Psoas muscle (tissue), 8 donors: ENCODE measurements around the gene ANXA3. TPM values are rescaled to one million over a fixed set of nuclear protein-coding genes. Genes with fewer than 3 reads are reported as not detected.

ENCODE experiments used
- ATAC-seq, 4 donors: fragments of 200-7000 bp; cut with Tn5 transposase; one replicate each; pipeline ENCODE4 v1.9.1; 2020; ENCODE audit warnings: moderate library complexity in 3 of 4, mild to moderate bottlenecking in 2 of 4
- DNase-seq, 2 donors: peaks; one replicate each; pipeline ENCODE4 v3.0.0-alpha.2; 2020
- H3K27ac ChIP-seq: fragments of 200-600 bp; one replicate; pipeline ENCODE4 v1.8.0; 2022
- H3K27me3 ChIP-seq, 3 donors: fragments of 200-600 bp in 1 of 3; one replicate each; pipeline versions ENCODE4 v1.6.1 to v1.8.0; 2013 to 2022; ENCODE audit warnings: low read length in 2 of 3, mild to moderate bottlenecking in 2 of 3, moderate library complexity in 1 of 3; ENCODE audit not compliant: insufficient read depth in 3 of 3
- H3K36me3 ChIP-seq, 2 donors: fragments of 200-600 bp in 1 of 2; one replicate each; pipeline versions ENCODE4 v1.6.1 to v1.8.0; 2013 to 2022; ENCODE audit warnings: low read depth in 1 of 2, mild to moderate bottlenecking in 1 of 2, moderate library complexity in 1 of 2; ENCODE audit not compliant: insufficient read depth in 1 of 2
- H3K4me1 ChIP-seq: fragments of 200-600 bp; one replicate; pipeline ENCODE4 v1.8.0; 2022
- H3K4me3 ChIP-seq: fragments of 200-600 bp; one replicate; pipeline ENCODE4 v1.8.0; 2022; ENCODE audit warnings: mild to moderate bottlenecking
- H3K9me3 ChIP-seq: fragments of 200-600 bp; one replicate; pipeline ENCODE4 v1.8.0; 2022
- CTCF ChIP-seq: fragments of 200-600 bp; IDR thresholded peaks from one replicate; pipeline ENCODE4 v1.8.0; 2022; ENCODE audit warnings: antibody characterized with exemption
- WGBS, 3 donors: extraction: QIAGEN DNeasy Blood & Tissue Kit; methylation state at CpG; one replicate each; pipeline versions ENCODE4 v1.1.6 to v1.1.7; 2013; 5-methylcytosine and 5-hydroxymethylcytosine counted together
- intact Hi-C, 2 donors: fragments of 100-400 bp; cut with DNase I; formaldehyde crosslinking; loops; one replicate each; pipeline versions ENCODE4 v1.11.0 to v1.14.2; 2022
- polyA plus RNA-seq, 3 donors: library from polyadenylated mRNA; stranded (reverse); fragments of 200-250 nt; gene quantifications; one replicate each; pipeline ENCODE4 v1.2.3, GENCODE V29; 2013
- total RNA-seq, 4 donors: library from RNA; stranded (reverse); fragmentation: NEBNext Ultra II Directional in 2 of 4; extraction: Animal tissue kit (Norgen Biotek cat#: 25700) in 2 of 4; gene quantifications; one replicate each; pipeline versions ENCODE4 v1.2.1 to v1.2.4, GENCODE V29; 2021 to 2023
- donor health status: healthy with polysubstance abuse.
- donor health status: DM: no; HTN: no; CAD: no; lungs with moderate emphysema.
- donor health status: Bipolar disorder and iron deficiency.
- donor health status: healthy.
- donor health status: DM: yes; HTN: yes; CAD: no.
- donor health status: DM: no; HTN: no; CAD: no.
- donor health status: DM: no; HTN: no; CAD: no.
- donor health status: DM: yes; HTN: yes; CAD: no.

The ANXA3 gene
- total and polyA plus RNA-seq, 7 donors = 11.8 to 27.6 (median 18.1) TPM

DNA sequence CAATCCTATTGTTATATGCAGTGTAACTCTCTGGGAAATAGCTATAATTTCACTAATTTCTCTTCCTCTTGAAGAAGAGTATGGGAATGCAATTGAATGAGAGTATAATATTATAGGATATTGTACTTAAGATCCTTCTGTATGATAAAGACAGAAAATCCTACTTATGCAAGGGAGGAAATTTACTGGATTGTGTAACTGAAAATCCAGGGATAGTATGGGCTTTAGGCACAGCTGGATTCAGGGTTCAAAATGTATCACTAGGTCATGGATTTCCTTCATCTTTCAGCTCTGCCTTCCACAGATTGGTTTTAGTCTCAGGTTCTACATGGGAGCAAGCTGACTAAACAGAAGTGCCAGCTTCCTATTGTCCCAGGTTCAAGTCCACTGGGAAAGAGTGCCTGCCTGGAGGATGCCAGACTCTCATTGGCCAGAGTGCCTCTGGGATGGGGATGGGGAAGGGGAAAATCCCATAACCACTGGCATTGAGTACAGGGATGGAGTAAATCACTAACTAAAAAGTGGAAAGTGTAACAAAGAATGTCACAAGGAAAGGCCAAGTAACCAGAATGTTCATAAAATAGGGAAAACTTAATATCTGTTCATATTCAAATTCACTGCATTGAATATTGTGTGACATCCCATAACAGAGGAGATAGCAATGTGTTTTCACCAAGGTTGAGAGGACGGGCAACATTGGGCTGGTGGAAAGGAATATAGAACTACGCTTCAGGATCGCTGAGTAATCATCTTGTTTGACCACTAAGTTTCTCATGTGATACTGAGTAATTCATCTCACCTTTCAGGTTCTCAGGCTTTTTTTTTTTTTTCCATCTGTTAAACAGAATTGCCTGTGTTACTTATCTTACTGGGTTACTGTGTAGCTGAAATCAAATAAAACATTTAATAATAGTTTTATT, 75.7 kb downstream of the ANXA3 start:
- intact Hi-C loops = no loop called here
- WGBS, 3 donors = 92 to 97% (median 92%) methylated on average over 3 of the region's 3 CpGs
- no peak for DNase-seq
- Histone ChIP-seq H3K9me3 (no peaks in the 10 kb centered on the region), H3K27ac (no peak overlapping the region), H3K4me1 (no peaks in the 10 kb centered on the region), H3K36me3 (no peaks in the 10 kb centered on the region), H3K4me3 (no peak overlapping the region), H3K27me3 (peaks cover 0 to under 1% (median 0%) of the 10 kb centered on the region in 3 donors)
- no peak for TF ChIP-seq CTCF
- ATAC-seq = no peak

- ATAC-seq (no peak), DNase-seq (no peak)
- Histone ChIP-seq H3K27me3 (peaks cover 0 to 2% (median 0%) of the 10 kb centered on the region in 3 donors), H3K27ac (no peak overlapping the region), H3K4me3 (no peak overlapping the region), H3K36me3 (no peaks in the 10 kb centered on the region), H3K4me1 (no peaks in the 10 kb centered on the region), H3K9me3 (no peaks in the 10 kb centered on the region)
- 96 to 97% (median 96%) methylated on average over 4 of the region's 4 CpGs for WGBS, 3 donors
- TF ChIP-seq CTCF = no peak
- intact Hi-C loops = no loop called here
These were observed 76.6 kb downstream of the ANXA3 start for GRCh38 chr4:78627966-78628678.

DNA sequence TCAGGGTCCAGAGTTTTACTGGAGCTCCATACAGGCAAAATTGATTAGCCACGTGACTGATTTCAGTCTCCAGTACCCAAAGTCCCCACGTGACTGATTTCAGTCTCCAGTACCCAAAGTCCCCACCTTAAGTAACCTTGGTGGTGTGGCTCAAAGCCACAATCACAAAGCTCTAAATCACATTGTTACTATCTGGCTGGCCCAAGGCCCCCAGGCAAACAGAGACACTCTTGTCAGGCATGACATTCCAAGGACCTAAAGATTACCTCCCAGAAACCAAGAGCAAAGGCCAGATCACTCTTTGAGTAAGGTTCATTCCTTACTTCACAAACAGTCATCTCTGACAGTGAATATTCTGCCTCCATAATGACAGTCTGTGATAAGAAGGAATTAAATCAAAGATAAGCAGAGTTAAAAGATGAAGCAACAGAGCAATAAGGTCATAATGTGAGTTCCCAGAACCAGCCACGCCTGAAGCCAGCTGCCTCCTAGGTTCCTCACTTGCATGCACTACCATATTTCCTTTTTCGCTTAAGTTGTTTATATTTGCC, 78.5 kb downstream of the ANXA3 start:
- no peak overlapping the region for H3K27ac ChIP-seq
- H3K9me3 ChIP-seq = no peaks in the 10 kb centered on the region
- ATAC-seq (no peak), DNase-seq (no peak)
- no peaks in the 10 kb centered on the region for H3K36me3 ChIP-seq
- WGBS, 3 donors = 54 to 72% (median 64%) methylated on average over 4 of the region's 4 CpGs
- TF ChIP-seq CTCF = no peak
- intact Hi-C loops = no loop called here
- H3K27me3 ChIP-seq = peaks cover 0 to 2% (median 0%) of the 10 kb centered on the region in 3 donors
- H3K4me1 ChIP-seq = no peaks in the 10 kb centered on the region
- no peak overlapping the region for H3K4me3 ChIP-seq

DNA sequence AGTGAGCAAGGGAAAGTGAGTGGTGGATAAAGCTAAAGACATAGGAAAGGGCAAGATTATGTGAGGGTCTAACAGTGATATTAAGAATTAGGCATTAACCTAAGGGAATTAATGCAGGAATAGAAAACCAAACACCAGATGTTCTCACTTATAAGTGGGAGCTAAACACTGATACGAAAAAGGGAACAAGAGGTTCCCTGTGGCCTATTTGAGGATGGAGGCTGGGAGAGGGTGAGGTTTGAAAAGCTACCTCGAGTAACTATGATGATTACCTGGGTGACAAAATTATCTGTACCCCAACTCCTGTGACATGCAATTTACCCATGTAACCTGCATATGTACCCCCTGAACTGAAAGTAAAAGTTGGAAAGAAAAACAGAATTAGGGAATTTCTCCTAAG, 79.0 kb downstream of the ANXA3 start:
- ATAC-seq = no peak
- intact Hi-C loops = no loop called here
- WGBS, 3 donors = 83 to 86% (median 85%) methylated on average over 2 of the region's 2 CpGs
- peaks cover 0 to 2% (median 0%) of the 10 kb centered on the region in 3 donors for H3K27me3 ChIP-seq
- no peaks in the 10 kb centered on the region for H3K9me3 ChIP-seq
- DNase-seq = no peak
- H3K4me3 ChIP-seq = no peak overlapping the region
- no peaks in the 10 kb centered on the region for H3K36me3 ChIP-seq
- no peak overlapping the region for H3K27ac ChIP-seq
- no peaks in the 10 kb centered on the region for H3K4me1 ChIP-seq
- TF ChIP-seq CTCF = no peak
